Fibroblast of skin of right biceps (primary cell): ENCODE measurements around the gene FXYD5.
"Not testable (repeated sequence)": the region's sequence is repeated elsewhere in the genome, so short reads cannot be mapped to it uniquely, and the experiment has no call there.

Experiments used
- DNase-seq: peaks from one replicate; pipeline ENCODE4 v3.0.0-alpha.2; 2013

The FXYD5 gene

GRCh38 chr19:35138305-35138892, 16.1 kb upstream of the FXYD5 start, which contains the start of gene FXYD1:
TSS of gene FXYD1 (plus strand) at chr19:35138824. CDS start at chr19:35140080, 1,256 bp downstream.
- no peak for DNase-seq

GRCh38 chr19:35140207-35140961, 14.2 kb upstream of the FXYD5 start:
- no peak for DNase-seq

- peak; percentile 88 for DNase-seq
Measured at GRCh38 chr19:35140962-35141836, 13.3 kb upstream of the FXYD5 start.

- DNase-seq: no peak
Measured at GRCh38 chr19:35141837-35142605, 12.5 kb upstream of the FXYD5 start.

GRCh38 chr19:35142606-35143230, 11.8 kb upstream of the FXYD5 start:
- DNase-seq: peak; percentile 46

- DNase-seq: no peak
Measured at GRCh38 chr19:35143231-35143715, 11.3 kb upstream of the FXYD5 start, which contains the start of gene FXYD7. TSS of gene FXYD7 (plus strand) at chr19:35143255. CDS start at chr19:35143334, 79 bp downstream.

GRCh38 chr19:35143818-35144217, 10.7 kb upstream of the FXYD5 start:
- no peak for DNase-seq

GRCh38 chr19:35144259-35144599, 10.3 kb upstream of the FXYD5 start:
- DNase-seq: no peak

- DNase-seq: peak; percentile 32
Measured at GRCh38 chr19:35144600-35145436, 9.7 kb upstream of the FXYD5 start.

- DNase-seq: no peak
Measured at GRCh38 chr19:35146746-35147459, 7.6 kb upstream of the FXYD5 start.

- no peak for DNase-seq
Measured at GRCh38 chr19:35149463-35149862, 5.1 kb upstream of the FXYD5 start.

GRCh38 chr19:35150445-35150844, 4.1 kb upstream of the FXYD5 start:
- DNase-seq: no peak

GRCh38 chr19:35151273-35152065, 3.1 kb upstream of the FXYD5 start:
- no peak for DNase-seq

- not testable (repeated sequence) for DNase-seq
Measured at GRCh38 chr19:35153129-35153522, 1.4 kb upstream of the FXYD5 start.

GRCh38 chr19:35153701-35154524, 622 bp upstream of the FXYD5 start:
- DNase-seq: peak; percentile 50

- DNase-seq: no peak
Measured at GRCh38 chr19:35155441-35155840, 906 bp downstream of the FXYD5 start.

- DNase-seq: no peak
Measured at GRCh38 chr19:35155981-35156672, 1.6 kb downstream of the FXYD5 start.

GRCh38 chr19:35156673-35157014, 2.1 kb downstream of the FXYD5 start:
- DNase-seq: no peak
